ENCODE data around the gene WNT5B.

Gene WNT5B

DNA sequence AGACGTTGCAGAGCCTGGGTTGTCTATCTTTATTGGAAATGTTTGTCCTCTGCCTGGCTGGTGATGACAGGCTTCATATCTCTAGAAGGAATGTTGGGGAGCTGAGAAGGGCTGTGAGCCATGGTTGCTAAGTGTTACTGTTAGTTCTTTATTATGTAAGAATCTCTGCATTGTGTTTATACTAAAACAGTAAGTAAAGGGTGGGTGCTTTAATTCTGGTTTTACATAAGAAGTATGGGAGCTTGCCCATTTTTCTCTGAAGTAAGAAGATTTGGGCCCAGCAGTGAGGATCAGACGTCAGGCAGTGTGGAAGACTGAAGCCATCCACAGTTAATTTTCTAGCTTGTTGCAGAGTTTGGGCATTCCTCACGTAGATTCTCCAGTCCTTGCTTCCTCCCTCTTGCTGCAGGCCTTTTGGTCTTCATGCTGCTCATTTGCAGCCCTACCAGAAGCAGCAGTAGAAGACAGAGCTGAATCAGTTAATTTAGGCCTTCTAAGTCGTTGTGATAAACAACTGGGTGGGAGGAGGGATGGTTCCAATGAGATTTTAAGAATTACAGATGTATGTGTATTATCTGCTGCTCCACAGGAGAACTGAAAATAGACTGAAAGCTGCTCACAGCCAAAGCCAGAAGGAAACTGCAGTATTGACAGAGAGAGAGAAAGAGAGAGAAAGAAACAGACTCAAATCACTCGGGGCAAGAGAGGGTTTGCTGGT is 21.4 kb downstream of the WNT5B start:
- no peak for DNase-seq (ENCODE audit: low read depth in 2 of 3, low spot score in 1 of 3)

DNA sequence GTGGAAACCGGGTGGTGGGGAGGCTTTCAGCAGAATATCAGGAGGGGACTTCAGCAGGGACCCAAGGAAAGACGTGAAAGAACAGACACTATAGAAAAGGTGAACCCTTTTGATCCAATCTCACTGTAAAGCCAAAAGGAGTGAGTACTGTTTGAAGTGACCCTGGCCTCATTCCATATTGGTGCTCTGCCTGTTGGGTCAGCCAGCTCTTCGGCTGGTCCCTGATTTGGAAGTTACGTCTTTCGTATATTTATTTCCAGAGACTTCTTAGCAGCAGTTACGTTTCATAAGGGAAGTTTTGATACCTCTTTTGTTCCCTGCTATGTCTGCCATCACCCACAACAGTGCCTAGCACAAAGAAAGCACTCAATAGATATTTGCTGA is 21.9 kb downstream of the WNT5B start:
- DNase-seq (ENCODE audit: low read depth in 2 of 3, low spot score in 1 of 3), result no peak

DNA sequence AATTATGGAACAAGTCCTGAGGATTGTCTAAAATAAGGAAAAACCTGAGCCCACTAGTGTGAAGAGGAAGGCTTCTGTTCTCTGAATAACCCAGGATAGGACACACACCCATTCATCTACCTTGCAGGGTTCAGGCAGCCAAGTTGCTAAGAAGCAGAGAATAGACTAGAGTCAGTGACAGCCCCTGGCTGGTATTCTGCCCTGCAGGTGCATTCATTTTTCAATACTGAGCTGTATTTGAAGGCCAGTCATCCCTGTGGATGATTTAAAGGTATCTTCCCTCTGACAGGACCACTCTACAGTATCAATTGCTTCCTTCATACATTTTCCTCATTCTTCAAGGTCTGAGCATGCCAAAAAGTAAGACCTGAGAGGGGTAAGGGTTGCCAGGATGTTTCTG is 22.9 kb downstream of the WNT5B start:
- no peak for DNase-seq (ENCODE audit: low read depth in 2 of 3, low spot score in 1 of 3)

DNA sequence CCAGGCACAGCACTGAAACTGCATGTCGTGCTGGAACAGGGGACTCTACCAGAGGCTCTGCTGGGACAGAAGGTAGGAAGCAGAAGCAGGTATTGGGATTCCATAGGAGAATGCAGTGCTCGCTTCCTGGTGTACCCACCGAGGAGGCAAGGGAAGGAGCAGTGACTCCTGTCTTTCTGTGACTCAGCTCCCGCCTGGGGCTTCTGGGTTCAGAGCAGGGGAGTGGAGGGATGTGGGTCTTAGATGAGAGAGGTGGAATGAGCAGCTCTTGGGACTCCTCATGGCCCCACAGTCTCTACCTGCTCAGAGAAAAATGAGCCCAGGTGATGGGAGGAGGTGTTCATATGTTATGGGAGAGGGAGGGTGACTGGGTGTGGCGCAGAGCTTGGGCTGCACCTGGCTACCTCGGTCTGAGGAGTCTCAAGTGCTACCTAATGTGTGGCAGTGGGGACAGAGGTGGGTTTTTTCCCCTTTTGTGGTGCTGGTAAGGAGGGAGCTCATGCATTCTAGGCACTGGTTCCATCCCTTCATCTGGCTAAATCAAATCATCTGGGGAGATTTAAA is 26.3 kb downstream of the WNT5B start:
- DNase-seq (ENCODE audit: low read depth in 2 of 3, low spot score in 1 of 3), result no peak

DNA sequence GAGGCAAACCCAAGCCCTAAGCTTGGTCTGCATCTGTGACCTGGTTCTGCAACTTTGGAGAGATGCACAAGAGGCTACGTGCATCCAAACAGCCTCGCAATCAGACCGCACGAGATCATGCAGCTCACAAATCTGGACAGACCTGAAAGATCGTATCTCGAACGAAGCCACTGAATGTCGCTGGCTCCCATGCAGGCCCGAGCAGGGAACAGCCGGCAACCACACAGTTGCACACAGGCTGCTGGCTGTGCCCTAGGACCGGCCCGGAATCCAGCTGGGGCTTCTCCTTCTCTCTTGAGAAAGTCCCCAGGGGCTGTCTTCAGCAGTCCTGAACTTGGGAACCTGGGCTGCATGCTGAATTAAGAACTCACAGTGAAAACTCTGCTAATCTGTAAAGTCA is 27.9 kb downstream of the WNT5B start:
- no peak for DNase-seq (ENCODE audit: low read depth in 2 of 3, low spot score in 1 of 3)

DNA sequence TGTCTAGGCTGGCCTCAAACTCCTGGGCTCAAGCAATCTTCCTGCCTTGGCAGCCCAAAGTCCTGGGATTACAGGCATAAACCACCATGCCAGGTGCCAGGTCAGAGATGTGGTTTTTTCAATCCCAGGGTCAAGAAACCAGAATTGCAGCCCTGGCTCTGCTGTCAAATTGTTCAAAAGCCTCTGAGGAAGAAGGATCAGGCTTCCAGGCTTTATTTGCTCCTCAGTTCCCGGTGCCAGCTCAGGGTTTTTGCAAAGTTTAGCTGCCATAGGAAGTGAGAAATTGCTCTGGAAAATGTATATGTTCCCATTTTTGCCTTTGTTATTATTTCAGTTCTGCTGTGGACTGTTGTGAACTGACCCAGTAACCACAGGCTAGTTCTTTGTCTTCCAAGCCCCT is 28.7 kb downstream of the WNT5B start:
- DNase-seq (ENCODE audit: low read depth in 2 of 3, low spot score in 1 of 3), result no peak

DNA sequence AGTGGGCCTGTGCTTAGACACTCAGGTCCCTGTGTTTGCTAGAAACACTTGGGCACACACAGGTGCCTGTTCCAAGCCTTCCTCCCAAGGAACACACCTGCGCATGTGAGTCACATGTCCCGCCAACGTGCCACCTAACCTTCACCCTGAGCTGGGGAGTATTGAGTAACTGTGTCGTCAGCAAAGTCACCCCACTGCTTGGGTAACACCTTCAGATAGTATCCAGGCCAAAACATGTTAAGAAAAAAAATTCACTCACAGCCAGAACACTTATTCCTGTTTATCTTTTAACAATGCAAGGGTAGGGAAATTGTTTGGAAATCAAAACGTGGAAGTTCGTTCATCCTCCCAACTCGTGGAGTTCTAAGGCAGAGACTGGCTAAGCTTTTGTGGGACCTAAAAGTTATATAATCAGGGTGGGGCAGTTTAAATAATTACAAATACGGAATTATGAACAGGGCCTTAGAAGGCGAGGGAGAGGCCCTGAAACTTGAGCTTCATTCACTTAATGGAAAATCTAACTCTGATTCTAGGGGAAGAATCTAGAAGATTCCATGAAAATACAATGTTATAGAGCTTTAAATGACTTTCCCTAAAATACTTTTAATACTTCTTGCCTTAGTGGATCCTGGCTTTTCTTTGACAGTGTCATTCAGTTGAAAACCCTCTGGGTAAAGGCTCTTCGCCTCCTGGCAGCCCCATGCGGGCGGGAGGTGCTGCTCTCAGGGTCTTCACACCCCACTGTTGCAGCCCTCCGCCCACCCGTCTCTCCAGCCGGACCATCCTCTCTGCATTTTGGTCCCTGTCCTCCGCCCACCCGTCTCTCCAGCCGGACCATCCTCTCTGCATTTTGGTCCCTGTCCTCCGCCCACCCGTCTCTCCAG is 31.5 kb downstream of the WNT5B start:
- DNase-seq (ENCODE audit: low read depth in 2 of 3, low spot score in 1 of 3), result peak in 2 of 3 donors; percentile 21 to 25

DNA sequence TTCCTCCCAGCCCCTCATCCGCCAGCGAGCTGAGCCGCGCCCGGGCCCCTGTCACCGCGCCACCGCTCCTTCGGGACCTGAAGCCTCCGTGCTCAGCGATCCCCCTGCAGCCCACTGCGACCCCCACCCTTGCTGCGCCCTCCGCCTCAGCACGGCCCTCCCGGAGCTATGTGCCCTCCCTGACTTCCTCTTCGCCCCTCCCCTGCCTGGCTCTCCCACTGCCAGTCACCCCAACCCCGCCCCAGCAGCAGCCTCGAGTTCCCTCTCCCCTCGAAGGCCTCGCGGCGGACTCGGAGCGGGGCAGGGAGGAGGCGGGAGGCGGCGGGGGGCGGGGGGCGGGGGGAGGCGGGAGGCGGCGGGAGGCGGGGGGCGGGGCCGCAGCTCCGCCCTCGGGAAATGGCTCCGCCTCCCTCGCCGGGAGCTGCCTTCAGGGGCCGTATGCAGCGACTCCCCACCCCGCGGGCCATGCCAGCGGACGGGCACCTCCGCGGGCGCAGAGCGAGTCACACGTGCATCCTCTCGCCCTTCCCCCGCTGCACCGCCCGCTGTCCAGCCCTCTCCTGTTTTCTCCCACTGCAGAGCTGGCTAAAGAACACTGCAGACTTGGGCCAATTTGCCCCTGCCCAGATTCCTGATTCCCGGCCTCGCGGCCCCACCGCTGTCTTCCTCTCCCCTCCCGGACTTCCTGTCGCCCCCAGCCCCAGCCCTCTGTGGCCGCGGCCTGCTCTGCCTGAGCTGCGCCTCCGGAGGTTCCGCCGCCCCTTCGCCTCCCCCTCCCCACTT is 32.7 kb downstream of the WNT5B start:
- peak; percentile 60 to 75 (median 69) for DNase-seq (ENCODE audit: low read depth in 2 of 3, low spot score in 1 of 3)

DNA sequence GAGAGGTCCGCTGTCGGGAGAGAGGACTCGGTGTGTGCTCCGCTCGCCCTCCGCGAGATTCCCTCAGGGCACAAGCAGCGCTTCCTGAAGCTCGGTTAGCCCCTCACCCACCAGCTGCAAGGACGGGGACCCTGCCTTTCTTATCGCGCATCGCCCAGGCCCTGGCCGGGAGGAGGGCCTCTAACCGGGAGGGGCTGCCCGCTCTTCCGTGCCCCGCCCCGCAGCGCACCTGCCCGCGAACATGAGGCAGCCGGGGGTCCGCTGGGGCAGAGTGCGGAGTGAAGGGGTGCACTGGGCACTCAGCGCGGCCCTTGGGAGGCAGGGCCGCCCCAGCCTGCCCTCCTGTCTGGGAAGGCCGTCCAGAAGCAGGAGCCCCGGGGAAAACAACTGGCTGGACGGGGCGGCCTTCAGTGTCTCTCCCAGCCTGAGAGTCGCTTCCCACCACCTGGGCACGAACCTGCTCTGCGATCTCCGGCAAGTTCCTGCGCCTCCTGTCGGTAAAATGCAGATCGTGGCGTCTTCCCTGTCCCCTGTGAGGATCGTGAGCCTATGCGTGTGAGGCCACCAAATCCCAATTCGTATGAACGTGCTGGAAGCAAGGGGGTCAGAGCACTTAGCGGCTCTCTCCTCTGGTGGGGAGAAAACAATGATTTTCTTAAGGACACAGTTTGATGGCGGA is 33.9 kb downstream of the WNT5B start:
- DNase-seq (ENCODE audit: low read depth in 2 of 3, low spot score in 1 of 3), result no peak

DNA sequence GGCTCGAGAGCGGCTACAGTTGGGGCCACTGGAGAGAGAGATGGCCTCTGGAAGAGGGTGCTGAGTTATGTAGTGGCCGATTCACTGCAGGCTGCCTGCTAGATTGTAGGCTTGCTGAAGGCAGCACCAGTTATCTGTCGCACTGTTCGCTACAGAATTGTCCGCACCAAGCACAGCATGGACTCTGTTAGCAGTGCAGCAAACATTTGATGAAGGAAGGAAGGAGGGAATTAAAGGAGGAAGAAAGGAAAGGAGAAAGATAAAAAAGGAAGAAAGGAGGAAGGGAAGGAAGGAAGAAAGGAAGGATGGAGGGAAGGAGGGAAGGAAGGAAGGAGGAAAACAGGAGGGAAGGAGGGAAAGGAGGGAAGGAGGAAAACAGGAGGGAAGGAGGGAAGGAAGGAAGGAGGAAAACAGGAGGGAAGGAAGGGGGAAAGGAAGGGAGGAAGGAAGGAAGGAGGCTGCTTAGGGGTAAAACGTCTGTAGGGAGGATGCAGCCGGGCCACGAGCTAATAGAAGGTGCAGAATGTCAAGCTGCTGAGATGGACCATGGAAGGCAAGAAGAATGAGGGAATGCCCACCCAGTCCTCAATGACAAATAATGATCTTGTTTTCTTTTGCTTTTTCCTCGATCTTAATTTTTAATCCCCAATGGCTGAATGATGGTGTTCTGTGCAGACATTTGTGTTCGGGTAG is 34.6 kb downstream of the WNT5B start:
- no peak for DNase-seq (ENCODE audit: low read depth in 2 of 3, low spot score in 1 of 3)

DNA sequence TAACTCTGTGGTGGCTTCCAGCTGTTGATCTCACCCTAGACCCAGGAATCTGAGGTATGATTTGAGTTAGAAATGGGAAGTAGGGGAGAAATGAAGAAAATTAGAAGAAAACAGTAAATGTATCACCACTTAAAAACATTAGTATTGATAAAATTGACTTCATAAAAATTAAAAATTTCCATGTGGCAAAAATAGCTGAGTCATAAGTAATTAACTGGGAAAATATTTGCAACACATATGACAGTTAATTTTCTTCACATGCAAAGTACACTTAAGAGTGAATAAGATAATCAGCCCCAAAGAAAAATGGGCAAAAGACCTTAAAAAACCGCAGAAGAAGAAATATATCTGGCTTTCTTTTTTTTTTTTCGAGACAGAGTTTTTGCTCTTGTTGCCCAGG is 36.3 kb downstream of the WNT5B start:
- DNase-seq (ENCODE audit: low read depth in 2 of 3, low spot score in 1 of 3), result no peak

DNA sequence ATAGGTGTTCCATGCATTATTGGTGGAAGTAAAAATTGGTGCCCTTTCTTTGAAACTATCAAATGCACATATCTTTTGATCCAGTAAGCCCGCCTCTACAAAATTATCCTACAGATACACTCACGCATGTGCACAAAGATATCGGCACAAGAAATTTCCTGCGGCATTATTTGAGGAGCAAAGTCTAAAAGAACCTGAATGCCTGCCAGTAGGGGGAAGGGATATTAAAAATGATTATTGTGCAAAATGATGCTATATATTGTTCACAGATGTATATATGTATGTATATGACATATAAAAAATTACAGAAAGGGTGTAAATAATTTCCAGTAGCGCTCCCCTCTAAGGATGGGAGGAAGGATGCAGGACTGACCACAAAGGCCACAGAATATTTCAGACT is 37.2 kb downstream of the WNT5B start:
- DNase-seq (ENCODE audit: low read depth in 2 of 3, low spot score in 1 of 3), result no peak

DNA sequence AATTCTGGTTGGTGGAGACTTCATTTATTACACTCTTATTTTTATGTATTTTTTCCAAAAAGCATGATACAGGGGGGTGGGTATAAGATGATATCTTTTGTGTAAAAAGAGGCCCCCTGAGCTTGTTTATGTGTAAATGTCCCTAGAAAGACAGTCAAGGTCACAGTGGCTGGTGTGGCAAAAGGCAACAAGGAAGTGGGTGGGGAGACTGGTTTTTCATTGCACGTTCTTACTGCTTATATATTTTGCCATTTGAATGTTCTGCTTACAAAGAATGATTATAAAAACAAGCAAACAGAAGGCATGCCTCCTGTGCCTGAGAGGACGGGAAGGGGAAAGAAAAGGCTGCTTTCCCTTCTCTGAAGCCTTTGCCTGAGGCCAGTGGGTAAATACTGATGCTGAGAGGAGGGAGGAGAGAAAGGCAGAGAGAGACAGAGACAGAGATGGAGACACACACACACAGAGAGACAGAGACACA is 37.7 kb downstream of the WNT5B start:
- no peak for DNase-seq (ENCODE audit: low read depth in 2 of 3, low spot score in 1 of 3)

DNA sequence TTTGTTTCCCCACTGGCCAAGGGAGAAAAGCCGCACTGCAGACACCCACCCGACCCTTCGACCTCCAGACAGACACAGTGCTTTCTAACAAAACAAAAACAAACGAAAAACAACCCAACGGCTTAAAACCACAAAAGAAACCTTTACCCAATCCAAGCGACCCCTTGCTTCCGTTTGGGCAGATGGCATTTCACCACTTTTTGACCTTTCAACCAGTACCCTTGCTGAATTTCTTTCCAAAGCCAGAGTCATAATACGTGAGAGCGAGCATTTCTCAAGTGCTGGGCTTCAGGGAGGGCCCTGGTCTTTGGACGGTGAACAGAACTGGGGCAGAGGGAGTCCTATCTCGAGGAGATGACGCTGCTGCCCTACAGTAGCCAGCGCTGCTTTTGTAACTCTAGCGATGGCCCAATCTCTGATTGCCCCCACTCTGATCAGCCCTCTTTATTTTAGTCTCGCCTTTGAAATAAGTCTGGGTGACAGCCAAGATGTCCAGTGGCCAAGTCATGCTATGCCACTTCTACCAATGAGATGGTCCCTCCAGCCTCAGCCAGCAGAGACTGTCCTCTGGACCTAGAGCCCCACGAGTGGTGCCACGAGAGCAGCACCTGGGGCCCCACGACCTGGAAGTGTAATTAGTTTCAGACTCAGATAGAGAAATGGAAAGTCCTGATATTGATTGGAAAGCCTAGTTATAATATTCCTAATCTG is 40.0 kb downstream of the WNT5B start:
- DNase-seq (ENCODE audit: low read depth in 2 of 3, low spot score in 1 of 3), result no peak

DNA sequence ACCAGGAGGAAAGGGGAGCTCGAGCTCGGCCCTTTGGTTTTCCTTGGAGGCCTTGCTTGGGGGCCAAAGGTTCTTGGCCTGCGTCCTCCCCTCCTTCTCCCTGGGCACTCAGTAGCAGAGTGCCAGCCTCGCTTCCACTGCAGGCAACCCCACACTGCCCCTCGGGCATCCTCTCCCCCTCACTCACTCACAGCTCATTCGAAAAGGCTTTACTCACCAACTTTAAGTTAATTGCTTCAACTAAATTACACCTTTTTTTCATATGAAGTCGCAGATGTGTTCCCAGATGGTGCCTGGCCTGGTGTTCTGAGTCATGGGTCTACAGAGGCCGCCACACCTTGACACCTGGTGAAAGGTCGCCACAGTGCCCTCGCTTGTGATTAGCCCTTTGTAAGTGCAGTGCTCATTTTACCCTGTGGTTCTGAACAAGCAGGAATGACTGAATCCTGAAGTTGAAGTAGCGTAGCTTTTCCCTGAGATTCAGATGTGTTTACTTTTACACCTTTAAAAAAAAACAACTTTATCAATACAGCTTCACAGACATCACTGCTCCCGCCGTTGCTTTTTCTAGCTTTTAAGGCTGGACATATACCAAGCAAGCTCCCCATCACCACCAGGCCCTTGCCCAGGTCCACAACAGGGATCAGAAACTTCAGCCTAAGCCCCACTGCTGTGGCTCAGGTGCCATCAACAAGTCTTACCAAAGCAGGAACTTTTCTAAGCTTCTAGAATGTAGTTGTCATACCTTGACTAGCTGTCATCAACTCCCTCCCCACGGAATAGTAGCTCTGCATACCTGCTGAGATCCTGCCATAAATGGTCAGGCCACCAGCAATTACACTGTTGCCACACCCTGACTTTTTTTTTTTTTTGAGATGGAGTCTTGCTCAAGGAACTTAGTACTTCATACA is 41.6 kb downstream of the WNT5B start:
- DNase-seq (ENCODE audit: low read depth in 2 of 3, low spot score in 1 of 3), result no peak

DNA sequence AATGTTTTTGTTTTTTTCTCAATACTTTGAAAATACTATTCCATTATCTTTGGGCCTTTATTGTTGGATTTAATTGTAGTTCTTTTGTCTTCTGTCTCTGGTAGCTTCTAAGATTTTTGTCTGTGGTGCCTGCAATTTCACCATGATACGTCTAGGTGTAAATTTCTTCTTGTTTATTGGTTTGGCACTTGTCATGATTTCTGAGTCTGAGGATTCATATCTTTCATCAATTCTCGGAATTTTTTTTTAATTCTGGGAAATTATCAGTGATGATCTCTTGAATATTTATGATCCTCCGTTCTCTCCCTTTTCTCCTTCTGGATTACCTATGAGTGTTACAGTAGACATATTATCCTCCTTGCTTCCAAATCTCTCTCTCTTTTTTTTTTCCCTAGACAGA is 47.0 kb downstream of the WNT5B start:
- no peak for DNase-seq (ENCODE audit: low read depth in 2 of 3, low spot score in 1 of 3)

DNA sequence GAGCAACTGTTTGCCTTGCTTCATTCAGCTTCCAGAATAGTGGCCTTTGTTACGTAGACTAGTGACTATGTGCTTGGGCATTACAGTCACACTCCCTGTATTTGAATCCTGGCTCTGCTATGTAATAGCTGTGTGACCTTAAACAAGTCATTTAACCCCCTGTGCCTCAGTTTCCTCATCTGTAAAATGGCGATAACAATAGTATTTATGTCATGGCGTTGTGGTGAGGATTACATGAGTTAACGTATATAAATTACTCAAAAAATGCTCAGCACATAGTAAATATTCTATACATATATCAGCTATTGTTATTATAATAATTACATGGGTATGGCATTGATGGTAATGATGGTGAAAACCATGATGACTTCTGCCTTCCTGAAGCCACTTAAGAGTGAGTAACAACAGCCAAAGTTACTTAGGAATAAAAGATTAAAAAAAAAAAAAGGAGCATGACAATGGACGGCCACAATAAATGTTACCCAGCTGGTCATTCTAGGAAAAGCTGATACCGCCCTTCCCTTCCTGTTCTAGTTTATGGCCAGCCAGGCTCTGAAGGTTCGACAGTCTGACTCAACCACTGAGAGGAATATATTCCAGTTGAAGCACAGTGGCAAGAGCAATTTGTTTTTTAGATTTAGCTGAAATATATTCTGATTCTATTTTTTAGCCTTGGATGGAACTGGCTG is 51.9 kb downstream of the WNT5B start:
- no peak for DNase-seq (ENCODE audit: low read depth in 2 of 3, low spot score in 1 of 3)

DNA sequence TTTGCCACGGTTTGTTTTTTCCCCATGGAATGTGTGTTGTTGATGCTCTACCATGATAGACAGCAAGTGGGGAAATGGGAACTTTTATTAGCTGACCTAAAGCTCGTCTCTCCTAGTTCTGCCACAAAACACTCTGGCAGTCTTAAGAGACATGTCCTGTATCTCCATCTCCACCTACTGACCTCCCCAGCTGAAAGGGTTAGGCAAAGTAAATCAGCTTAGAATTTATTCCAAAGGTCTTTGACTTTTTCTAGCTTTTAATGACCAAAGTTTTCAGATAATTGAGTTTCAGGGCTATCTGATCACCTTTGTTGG is 52.4 kb downstream of the WNT5B start:
- no peak for DNase-seq (ENCODE audit: low read depth in 2 of 3, low spot score in 1 of 3)
